Heart right ventricle (tissue), 16 donors: ENCODE results near the gene ACSS2. TPM values are rescaled to one million over a fixed set of nuclear protein-coding genes. Genes with fewer than 3 reads are reported as not detected.

ENCODE experiments used
- ATAC-seq, 8 donors: fragments of 200-7000 bp; cut with Tn5 transposase; one replicate each; pipeline ENCODE4 v1.9.1; 2020; ENCODE audit warnings: mild to moderate bottlenecking in 8 of 8, moderate library complexity in 8 of 8, moderate number of reproducible peaks in 1 of 8
- DNase-seq, 2 donors: peaks; one replicate each; pipeline ENCODE4 v3.0.0-alpha.2; 2020
- H3K27ac ChIP-seq, 10 donors: fragments of 200-600 bp; sonication (generic) in 2 of 10; one replicate each; pipeline versions ENCODE4 v1.5.0 to v1.8.0; 2020 to 2022; ENCODE audit warnings: mild to moderate bottlenecking in 3 of 10
- H3K27me3 ChIP-seq, 7 donors: fragments of 200-600 bp; one replicate each; pipeline ENCODE4 v1.8.0; 2021 to 2022; ENCODE audit warnings: mild to moderate bottlenecking in 2 of 7
- H3K36me3 ChIP-seq, 9 donors: fragments of 200-600 bp; sonication (generic) in 1 of 9; one replicate each; pipeline versions ENCODE4 v1.5.0 to v1.8.0; 2020 to 2022; ENCODE audit warnings: mild to moderate bottlenecking in 2 of 9
- H3K4me1 ChIP-seq, 9 donors: fragments of 200-600 bp; sonication (generic) in 1 of 9; one replicate each; pipeline versions ENCODE4 v1.5.0 to v1.8.0; 2020 to 2022; ENCODE audit warnings: mild to moderate bottlenecking in 4 of 9
- H3K4me3 ChIP-seq, 10 donors: fragments of 200-600 bp; sonication (generic) in 2 of 10; one replicate each; pipeline versions ENCODE4 v1.5.0 to v1.8.0; 2020 to 2022; ENCODE audit warnings: mild to moderate bottlenecking in 7 of 10, moderate library complexity in 2 of 10
- H3K9me3 ChIP-seq, 11 donors: fragments of 200-600 bp in 10 of 11; sonication (generic) in 2 of 11; one replicate each; pipeline versions ENCODE4 v1.5.0 to v1.8.0; 2013 to 2022; ENCODE audit warnings: mild to moderate bottlenecking in 2 of 11, control low read depth in 1 of 11, moderate library complexity in 1 of 11
- CTCF ChIP-seq, 9 donors: fragments of 200-600 bp; sonication (generic) in 2 of 9; IDR thresholded peaks; one replicate each; pipeline versions ENCODE4 v1.5.0 to v1.8.0; 2021 to 2022; ENCODE audit warnings: antibody characterized with exemption in 9 of 9, mild to moderate bottlenecking in 5 of 9, moderate library complexity in 1 of 9
- WGBS, 2 donors: extraction: QIAGEN DNeasy Blood & Tissue Kit; methylation state at CpG; one replicate each; pipeline ENCODE4 v1.1.7; 2013; ENCODE audit warnings: inconsistent platforms in 1 of 2; 5-methylcytosine and 5-hydroxymethylcytosine counted together
- intact Hi-C, 10 donors: fragments of 100-400 bp; cut with DNase I; formaldehyde crosslinking; loops; one replicate each; pipeline versions ENCODE4 v1.11.1 to v1.14.2; 2022
- polyA plus RNA-seq, 2 donors: library from polyadenylated mRNA; stranded (reverse); fragments of 200-250 nt; gene quantifications; one replicate each; pipeline ENCODE4 v1.2.3, GENCODE V29; 2013
- total RNA-seq, 10 donors: library from RNA; stranded (reverse); fragmentation: NEBNext Ultra II Directional in 3 of 10; extraction: Animal tissue kit (Norgen Biotek cat#: 25700) in 3 of 10; gene quantifications; one replicate each; pipeline versions ENCODE4 v1.2.1 to v1.2.4, GENCODE V29; 2021 to 2023
- donor health status: Arrhythmogenic right ventricular cardiomyopathy.
- donor health status: ischemic (EF 13 %, LVEDD 7.1; RV severe dilation, severe dysfunction).
- donor health status: healthy with polysubstance abuse.
- donor health status: DM: no; HTN: yes; CAD: no.
- donor health status: DM: no; HTN: no; CAD: no.
- donor health status: ischemic (EF 25% LVEDD 6.9; RV normal size, moderate dysfunction).
- donor health status: ischemic (EF 25% LVEDD 5.7; RV mildly dilated, moderate dysfunction).
- donor health status: healthy.
- donor health status: DM: yes; HTN: yes; CAD: no.
- donor health status: Ischemic cardiomyopathy.
- donor health status: ischemic (EF 35%, LVEDD 5.7; RV mildly dilated, moderate dysfunction).
- donor health status: nonischemic (EF 11% LVEDD 7.7; RV severe dilation, severe dysfunction).
- donor health status: DM: yes; HTN: yes; CAD: no.
- donor health status: PGD.
- donor health status: ischemic (EF 29% LVEDD 5.4; RV normal size, mild dysfunction).
- donor health status: nonischemic (EF 23%, LVEDD 6.1; RV moderate dilation, normal function).

The ACSS2 gene
- total and polyA plus RNA-seq, 12 donors: 65.4 to 213 (median 104) TPM

GRCh38 chr20:34864216-34864615 is 12.2 kb upstream of the ACSS2 start:
- Histone ChIP-seq H3K36me3 (peaks cover 0 to 30% (median 0%) of the 10 kb centered on the region in 9 donors), H3K4me3 (no peak overlapping the region), H3K4me1 (peaks cover 0 to 10% (median 0%) of the 10 kb centered on the region in 9 donors), H3K9me3 (no peaks in the 10 kb centered on the region), H3K27ac (no peak overlapping the region), H3K27me3 (no peaks in the 10 kb centered on the region)
- intact Hi-C loops: loop anchor here in 1 of 10 donors (10.0 kb wide), 1 partner anchor 411 kb away; the partner anchor contains the start of gene MMP24OS
- no peak for TF ChIP-seq CTCF (IDR thresholded peaks at IDR 0.05)
- WGBS, 2 donors: 96 to 98% methylated on average over 5 of the region's 5 CpGs
- DNase-seq (no peak), ATAC-seq (no peak)

GRCh38 chr20:34871320-34871926 is 5.0 kb upstream of the ACSS2 start:
- Histone ChIP-seq H3K27ac (peak overlapping the region in 6 of 10 donors; percentile 68 to 83 (median 77)), H3K9me3 (no peaks in the 10 kb centered on the region), H3K4me1 (peaks cover 8 to 51% (median 31%) of the 10 kb centered on the region in 9 donors), H3K36me3 (no peaks in the 10 kb centered on the region), H3K4me3 (peak overlapping the region; percentile 10 to 82 (median 73)), H3K27me3 (peaks cover 0 to 4% (median 0%) of the 10 kb centered on the region in 7 donors)
- no peak for ATAC-seq
- WGBS, 2 donors: 81 to 92% methylated on average over 7 of the region's 7 CpGs
- no peak for DNase-seq
- intact Hi-C loops: loop anchor here in 6 of 10 donors (5.0 to 10.0 kb wide), 6 partner anchors 86 to 341 kb away; partner anchors contain the start of genes TRPC4AP (in 3 of the 6), GSS (in 2 of the 6) and MYH7B (in 2 of the 6)
- TF ChIP-seq CTCF (IDR thresholded peaks at IDR 0.05): no peak

- intact Hi-C loops: loop anchor here in 6 of 10 donors (2.0 to 10.0 kb wide), 7 partner anchors 85 to 340 kb away; partner anchors contain the start of genes TRPC4AP (in 3 of the 6), GSS (in 2 of the 6) and MYH7B (in 2 of the 6)
- WGBS, 2 donors: 25 to 32% methylated on average over 10 of the region's 10 CpGs
Measured at GRCh38 chr20:34871966-34872621, 4.3 kb upstream of the ACSS2 start.

More at GRCh38 chr20:34871966-34872621, 4.3 kb upstream of the ACSS2 start:
- peak overlapping the region; percentile 18 to 83 (median 74) for H3K27ac ChIP-seq
- peaks cover 8 to 51% (median 31%) of the 10 kb centered on the region in 9 donors for H3K4me1 ChIP-seq
- H3K9me3 ChIP-seq: no peaks in the 10 kb centered on the region
- TF ChIP-seq CTCF (IDR thresholded peaks at IDR 0.05): no peak
- peak overlapping the region; percentile 58 to 82 (median 76) for H3K4me3 ChIP-seq
- ATAC-seq: no peak
- DNase-seq: no peak
- no peaks in the 10 kb centered on the region for H3K36me3 ChIP-seq
- H3K27me3 ChIP-seq: peaks cover 0 to 4% (median 0%) of the 10 kb centered on the region in 7 donors
